Body of pancreas (tissue), 4 donors: ENCODE data around the gene DACH1.

Source experiments
- POLR2A ChIP-seq, 3 donors: fragments of 450-650 bp; IDR thresholded peaks; one replicate each; pipeline ENCODE4 v1.6.1; 2016; ENCODE audit warnings: antibody characterized with exemption in 3 of 3, mild to moderate bottlenecking in 2 of 3
- TF ChIP-seq, protein P1 (sequence below), 7 experiments: fragments of 450-650 bp in 4 of 7; fragments of 200-600 bp in 3 of 7; sonication (generic) in 3 of 7; IDR thresholded peaks; one replicate each; pipeline ENCODE4 v1.5.1; 2016 to 2019; ENCODE audit warnings: antibody characterized with exemption in 7 of 7

DNA sequence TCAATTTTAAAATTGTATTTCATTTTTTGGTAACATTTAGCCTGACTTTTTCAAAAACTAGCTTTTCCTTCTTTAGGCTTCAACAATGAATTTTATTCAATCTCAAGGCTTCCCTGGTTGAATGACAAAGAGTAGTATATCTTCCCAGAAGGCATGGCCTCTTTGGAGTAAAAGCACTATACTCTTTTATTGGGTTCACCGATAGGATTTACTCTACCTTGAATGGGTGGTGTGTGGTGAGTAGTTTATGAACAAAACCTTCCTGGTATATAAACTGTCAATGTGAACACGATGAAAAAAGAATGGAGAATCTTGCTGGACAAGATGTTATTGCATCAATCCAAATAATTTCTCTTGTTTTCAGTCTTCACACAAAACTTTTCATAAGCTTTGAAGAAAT lies 167.7 kb downstream of the DACH1 start:
- TF ChIP-seq, protein P1, sequence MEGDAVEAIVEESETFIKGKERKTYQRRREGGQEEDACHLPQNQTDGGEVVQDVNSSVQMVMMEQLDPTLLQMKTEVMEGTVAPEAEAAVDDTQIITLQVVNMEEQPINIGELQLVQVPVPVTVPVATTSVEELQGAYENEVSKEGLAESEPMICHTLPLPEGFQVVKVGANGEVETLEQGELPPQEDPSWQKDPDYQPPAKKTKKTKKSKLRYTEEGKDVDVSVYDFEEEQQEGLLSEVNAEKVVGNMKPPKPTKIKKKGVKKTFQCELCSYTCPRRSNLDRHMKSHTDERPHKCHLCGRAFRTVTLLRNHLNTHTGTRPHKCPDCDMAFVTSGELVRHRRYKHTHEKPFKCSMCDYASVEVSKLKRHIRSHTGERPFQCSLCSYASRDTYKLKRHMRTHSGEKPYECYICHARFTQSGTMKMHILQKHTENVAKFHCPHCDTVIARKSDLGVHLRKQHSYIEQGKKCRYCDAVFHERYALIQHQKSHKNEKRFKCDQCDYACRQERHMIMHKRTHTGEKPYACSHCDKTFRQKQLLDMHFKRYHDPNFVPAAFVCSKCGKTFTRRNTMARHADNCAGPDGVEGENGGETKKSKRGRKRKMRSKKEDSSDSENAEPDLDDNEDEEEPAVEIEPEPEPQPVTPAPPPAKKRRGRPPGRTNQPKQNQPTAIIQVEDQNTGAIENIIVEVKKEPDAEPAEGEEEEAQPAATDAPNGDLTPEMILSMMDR (IDR thresholded peaks at IDR 0.05): no peak
- no peak for TF ChIP-seq POLR2A (IDR thresholded peaks at IDR 0.05)
